Mammary epithelial cell (primary cell): Measurements from ENCODE around the gene GSX1.

Experiments
- EZH2 ChIP-seq: IDR thresholded peaks from 2 replicates; pipeline ENCODE4 v1.6.1; 2012; ENCODE audit warnings: low read length, inconsistent platforms, borderline replicate concordance
- TF ChIP-seq, protein P1 (sequence below), 2 donors: IDR thresholded peaks in 1 of 2; conservative IDR thresholded peaks in 1 of 2; 2 replicates each; pipeline ENCODE4 v1.5.1; 2011 to 2012; ENCODE audit warnings: inconsistent platforms in 2 of 2, low read length in 2 of 2, mild to moderate bottlenecking in 2 of 2, control low read depth in 1 of 2, low read depth in 1 of 2; ENCODE audit not compliant: insufficient read depth in 1 of 2; ENCODE audit errors: extremely low read depth in 1 of 2

DNA sequence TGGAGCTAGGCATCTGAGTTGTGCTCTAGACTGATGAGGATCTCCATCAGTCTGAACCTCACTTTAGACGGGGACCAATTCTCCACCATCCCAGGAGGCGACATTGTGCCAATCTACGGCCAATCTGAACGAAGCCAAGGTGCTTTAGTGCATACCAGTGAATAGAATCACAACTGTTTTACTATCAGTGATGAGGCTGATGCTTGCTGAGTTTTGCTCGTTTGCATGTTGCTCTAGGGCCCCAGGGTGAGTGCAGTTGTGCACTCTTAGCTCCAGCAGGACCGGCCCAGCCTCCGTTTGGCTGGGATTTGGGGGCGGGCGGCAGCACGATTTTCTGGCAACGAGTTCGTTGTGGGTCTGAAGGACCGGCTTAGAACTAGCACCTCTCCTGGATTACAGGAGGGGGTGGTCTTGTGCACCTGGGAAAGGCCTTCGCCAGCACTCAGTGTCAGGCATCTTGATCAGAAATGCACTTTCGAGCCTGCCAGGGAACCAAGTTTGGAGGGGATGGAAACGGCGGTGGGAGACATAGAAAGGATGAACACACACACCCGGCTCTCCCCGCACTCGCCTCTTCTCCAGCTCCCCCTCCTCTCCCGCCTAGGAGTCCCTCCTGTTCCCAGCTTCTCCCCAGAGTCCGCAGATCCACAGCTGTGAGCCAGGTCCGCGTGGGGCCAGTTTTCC lies 4.4 kb downstream of the GSX1 start:
- TF ChIP-seq, protein P1, sequence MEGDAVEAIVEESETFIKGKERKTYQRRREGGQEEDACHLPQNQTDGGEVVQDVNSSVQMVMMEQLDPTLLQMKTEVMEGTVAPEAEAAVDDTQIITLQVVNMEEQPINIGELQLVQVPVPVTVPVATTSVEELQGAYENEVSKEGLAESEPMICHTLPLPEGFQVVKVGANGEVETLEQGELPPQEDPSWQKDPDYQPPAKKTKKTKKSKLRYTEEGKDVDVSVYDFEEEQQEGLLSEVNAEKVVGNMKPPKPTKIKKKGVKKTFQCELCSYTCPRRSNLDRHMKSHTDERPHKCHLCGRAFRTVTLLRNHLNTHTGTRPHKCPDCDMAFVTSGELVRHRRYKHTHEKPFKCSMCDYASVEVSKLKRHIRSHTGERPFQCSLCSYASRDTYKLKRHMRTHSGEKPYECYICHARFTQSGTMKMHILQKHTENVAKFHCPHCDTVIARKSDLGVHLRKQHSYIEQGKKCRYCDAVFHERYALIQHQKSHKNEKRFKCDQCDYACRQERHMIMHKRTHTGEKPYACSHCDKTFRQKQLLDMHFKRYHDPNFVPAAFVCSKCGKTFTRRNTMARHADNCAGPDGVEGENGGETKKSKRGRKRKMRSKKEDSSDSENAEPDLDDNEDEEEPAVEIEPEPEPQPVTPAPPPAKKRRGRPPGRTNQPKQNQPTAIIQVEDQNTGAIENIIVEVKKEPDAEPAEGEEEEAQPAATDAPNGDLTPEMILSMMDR (conservative IDR thresholded peaks at IDR 0.05 in 1 of 2, IDR thresholded peaks at IDR 0.05 in 1 of 2; ENCODE audit: extremely low read depth in 1 of 2, insufficient read depth in 1 of 2, low read depth in 1 of 2, low read length in 2 of 2), result no peak
- TF ChIP-seq EZH2, result peak; percentile 56
